ENCODE measurements around the gene LRRC3. TPM values are rescaled to one million over a fixed set of nuclear protein-coding genes. Genes with fewer than 3 reads are reported as not detected.
A peak's percentile ranks its signal among the peaks of the same experiment; 100 is the strongest.

LRRC3 gene
- total RNA-seq, 1 donor from 2014 or later, result 10.1 TPM

DNA sequence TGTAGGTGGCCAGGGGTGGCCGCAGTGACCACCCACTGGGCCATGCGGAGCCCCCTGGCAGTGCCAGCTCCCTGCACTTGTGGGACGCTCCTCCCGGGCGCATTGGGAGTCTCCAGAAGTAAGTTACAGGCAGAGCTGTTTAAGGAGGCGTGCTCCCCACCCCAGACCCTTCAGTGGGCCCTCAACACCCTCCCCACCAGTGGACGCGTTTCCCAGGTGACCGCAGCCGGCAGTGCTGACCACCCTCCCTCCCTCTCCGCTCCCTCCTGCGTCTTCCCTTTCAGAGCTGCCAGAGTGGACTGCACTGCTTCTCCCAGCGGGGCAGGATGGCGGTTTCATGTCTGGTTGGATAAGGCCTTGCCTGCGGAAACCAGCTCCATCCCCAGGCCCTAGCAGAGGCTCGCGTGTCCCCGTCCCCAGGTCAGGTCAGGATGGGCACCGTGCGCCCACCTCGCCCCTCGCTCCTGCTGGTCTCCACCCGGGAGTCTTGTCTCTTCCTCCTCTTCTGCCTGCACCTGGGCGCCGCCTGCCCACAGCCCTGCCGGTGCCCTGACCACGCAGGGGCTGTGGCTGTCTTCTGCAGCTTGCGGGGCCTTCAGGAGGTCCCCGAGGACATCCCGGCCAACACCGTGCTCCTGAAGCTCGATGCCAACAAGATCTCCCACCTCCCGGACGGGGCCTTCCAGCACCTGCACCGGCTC, 1.1 kb downstream of the LRRC3 start:
- Mint-ChIP-seq H3K27ac (ENCODE audit: unreplicated experiment) (no peak overlapping the region), H3K36me3 (ENCODE audit: low read depth) (no peaks in the 10 kb centered on the region), H3K4me3 (no peak overlapping the region), H3K9me3 (no peaks in the 10 kb centered on the region), H3K4me1 (peaks cover 7% of the 10 kb centered on the region), H3K27me3 (ENCODE audit: low read depth) (peaks cover 23% of the 10 kb centered on the region)
- TF ChIP-seq, protein P1, sequence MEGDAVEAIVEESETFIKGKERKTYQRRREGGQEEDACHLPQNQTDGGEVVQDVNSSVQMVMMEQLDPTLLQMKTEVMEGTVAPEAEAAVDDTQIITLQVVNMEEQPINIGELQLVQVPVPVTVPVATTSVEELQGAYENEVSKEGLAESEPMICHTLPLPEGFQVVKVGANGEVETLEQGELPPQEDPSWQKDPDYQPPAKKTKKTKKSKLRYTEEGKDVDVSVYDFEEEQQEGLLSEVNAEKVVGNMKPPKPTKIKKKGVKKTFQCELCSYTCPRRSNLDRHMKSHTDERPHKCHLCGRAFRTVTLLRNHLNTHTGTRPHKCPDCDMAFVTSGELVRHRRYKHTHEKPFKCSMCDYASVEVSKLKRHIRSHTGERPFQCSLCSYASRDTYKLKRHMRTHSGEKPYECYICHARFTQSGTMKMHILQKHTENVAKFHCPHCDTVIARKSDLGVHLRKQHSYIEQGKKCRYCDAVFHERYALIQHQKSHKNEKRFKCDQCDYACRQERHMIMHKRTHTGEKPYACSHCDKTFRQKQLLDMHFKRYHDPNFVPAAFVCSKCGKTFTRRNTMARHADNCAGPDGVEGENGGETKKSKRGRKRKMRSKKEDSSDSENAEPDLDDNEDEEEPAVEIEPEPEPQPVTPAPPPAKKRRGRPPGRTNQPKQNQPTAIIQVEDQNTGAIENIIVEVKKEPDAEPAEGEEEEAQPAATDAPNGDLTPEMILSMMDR (conservative IDR thresholded peaks at IDR 0.05), result no peak
- no peak for DNase-seq (ENCODE audit: low read depth, low spot score)

DNA sequence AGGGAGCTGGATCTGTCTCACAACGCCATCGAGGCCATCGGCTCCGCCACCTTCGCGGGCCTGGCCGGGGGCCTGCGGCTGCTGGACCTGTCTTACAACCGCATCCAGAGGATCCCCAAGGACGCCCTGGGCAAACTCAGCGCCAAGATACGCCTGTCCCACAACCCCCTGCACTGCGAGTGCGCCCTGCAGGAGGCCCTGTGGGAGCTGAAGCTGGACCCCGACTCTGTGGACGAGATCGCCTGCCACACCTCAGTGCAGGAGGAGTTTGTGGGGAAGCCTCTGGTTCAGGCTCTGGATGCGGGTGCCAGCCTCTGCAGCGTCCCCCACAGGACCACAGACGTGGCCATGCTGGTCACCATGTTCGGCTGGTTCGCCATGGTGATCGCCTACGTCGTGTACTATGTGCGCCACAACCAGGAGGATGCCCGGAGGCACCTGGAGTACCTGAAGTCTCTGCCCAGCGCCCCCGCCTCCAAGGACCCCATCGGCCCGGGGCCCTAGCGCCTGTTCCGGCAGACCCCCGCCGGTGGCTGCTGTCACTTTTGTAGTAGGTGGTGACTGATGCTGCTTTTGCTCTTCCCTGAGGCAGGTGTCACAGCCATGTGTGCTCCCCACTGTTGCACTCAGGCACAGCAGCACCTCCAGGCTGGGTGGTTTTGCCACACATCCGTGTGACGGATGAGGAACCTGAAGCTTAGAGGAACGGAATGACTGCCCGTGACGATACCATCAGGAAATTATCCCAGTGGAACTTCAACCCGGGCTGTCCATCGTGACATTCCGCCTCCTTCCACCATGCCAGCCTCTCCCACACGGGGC, 1.8 kb downstream of the LRRC3 start:
- no peaks in the 10 kb centered on the region for H3K9me3 Mint-ChIP-seq
- H3K36me3 Mint-ChIP-seq (ENCODE audit: low read depth), result no peaks in the 10 kb centered on the region
- H3K27me3 Mint-ChIP-seq (ENCODE audit: low read depth), result peaks cover 16% of the 10 kb centered on the region
- TF ChIP-seq, protein P1 (conservative IDR thresholded peaks at IDR 0.05), result no peak
- peaks cover 7% of the 10 kb centered on the region for H3K4me1 Mint-ChIP-seq
- no peak overlapping the region for H3K27ac Mint-ChIP-seq (ENCODE audit: unreplicated experiment)
- no peak for DNase-seq (ENCODE audit: low read depth, low spot score)
- peak overlapping the region; percentile 44 for H3K4me3 Mint-ChIP-seq

DNA sequence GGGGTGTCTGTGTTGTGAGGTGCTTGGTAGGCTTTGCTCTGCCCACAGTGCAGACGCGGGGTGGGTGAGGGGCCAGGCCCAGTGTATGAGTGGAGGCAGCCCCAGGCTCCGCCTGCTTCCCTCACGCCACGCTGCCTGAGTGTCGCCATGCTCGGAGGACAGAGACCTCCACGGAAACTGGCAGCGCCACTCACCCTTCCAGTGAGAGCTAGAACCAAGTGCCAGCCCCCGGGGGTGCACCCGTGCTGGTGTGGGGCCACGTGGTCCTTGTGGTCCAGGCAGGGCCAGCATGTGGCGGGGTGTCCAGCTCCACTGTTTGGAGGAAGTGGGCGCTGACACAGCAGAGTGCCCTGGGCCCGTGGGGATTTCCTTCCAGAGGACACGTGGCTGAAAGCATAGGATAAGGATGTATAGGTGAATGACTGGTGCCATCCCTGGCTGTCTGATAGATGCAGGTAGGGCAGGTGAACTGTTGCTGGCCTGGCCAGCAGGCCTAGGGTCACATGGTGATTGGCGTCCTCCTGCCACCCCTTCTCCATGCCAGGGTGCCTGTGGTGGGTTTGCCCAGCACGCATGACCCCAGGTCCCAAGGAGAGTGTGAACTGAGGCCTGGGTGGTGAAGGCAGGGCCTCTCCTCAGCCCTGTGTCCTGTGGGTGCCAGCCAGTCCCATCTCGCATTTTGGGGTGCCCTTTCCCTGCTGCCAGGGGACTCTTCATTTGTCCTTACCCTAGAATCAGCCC, 3.8 kb downstream of the LRRC3 start:
- TF ChIP-seq, protein P1 (conservative IDR thresholded peaks at IDR 0.05), result no peak

DNA sequence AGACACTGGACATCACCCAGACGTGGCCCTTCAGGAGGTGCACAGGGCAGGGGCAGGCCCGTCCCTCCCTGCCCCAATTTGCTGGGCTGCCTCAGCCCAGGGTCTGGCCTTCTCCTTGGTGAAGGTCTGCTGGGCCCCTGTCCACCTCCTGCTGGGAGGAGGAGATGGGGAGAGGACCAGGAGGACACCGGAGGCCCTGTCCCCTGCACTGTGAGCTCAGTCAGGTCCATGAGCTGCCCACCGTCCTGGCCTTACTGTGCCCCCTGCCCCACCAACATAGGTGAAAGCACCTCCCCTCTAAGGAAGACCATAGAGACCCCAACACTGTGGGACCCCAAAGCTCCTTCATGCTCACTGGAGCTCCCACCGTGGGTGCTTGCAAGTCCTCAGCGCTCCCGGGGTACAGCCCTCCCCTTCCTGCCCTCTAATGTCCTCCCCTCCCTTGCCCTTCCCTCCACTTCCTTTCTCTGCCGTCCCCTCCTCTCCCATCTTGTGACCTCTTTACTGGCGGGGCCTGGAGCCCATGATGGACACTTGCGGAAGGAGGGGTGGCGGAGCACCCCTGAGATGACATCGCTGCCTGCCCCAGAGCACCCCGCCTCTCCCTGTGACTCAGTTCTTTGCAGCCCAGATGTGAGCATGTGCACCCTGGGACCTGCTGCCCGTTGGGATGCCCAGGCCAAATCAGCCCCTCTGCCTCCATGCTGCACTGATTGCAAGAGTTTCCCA, 4.6 kb downstream of the LRRC3 start:
- H3K4me3 Mint-ChIP-seq, result no peak overlapping the region
- H3K27ac Mint-ChIP-seq (ENCODE audit: unreplicated experiment), result no peak overlapping the region
- DNase-seq (ENCODE audit: low read depth, low spot score), result no peak
- TF ChIP-seq, protein P1 (conservative IDR thresholded peaks at IDR 0.05), result no peak
- H3K4me1 Mint-ChIP-seq, result peaks cover 4% of the 10 kb centered on the region
- no peaks in the 10 kb centered on the region for H3K27me3 Mint-ChIP-seq (ENCODE audit: low read depth)
- no peaks in the 10 kb centered on the region for H3K9me3 Mint-ChIP-seq
- no peaks in the 10 kb centered on the region for H3K36me3 Mint-ChIP-seq (ENCODE audit: low read depth)

More for the DNA sequence above, 3.8 kb downstream of the LRRC3 start:
- no peaks in the 10 kb centered on the region for H3K9me3 Mint-ChIP-seq
- no peak for DNase-seq (ENCODE audit: low read depth, low spot score)
- no peaks in the 10 kb centered on the region for H3K36me3 Mint-ChIP-seq (ENCODE audit: low read depth)
- peaks cover 6% of the 10 kb centered on the region for H3K27me3 Mint-ChIP-seq (ENCODE audit: low read depth)
- peak overlapping the region; percentile 18 for H3K4me3 Mint-ChIP-seq
- H3K27ac Mint-ChIP-seq (ENCODE audit: unreplicated experiment), result no peak overlapping the region
- H3K4me1 Mint-ChIP-seq, result peaks cover 10% of the 10 kb centered on the region

DNA sequence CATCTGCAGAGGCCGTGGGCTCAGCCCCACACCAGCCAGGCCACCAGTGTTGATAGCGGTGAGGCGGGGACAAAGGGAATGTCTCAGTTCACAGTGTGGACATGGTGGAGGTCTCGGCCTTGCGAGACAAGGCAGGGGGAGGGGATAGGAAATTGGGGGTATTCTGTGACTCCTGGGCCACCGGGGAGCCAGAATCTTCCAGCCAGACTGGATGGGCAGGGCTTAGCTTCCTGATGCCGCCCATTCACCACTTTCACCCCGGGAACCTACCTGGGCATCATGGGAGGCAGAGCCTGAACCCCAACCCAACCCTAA, 5.1 kb downstream of the LRRC3 start:
- Mint-ChIP-seq H3K9me3 (no peaks in the 10 kb centered on the region), H3K36me3 (ENCODE audit: low read depth) (no peaks in the 10 kb centered on the region), H3K27me3 (ENCODE audit: low read depth) (no peaks in the 10 kb centered on the region), H3K4me1 (peaks cover 4% of the 10 kb centered on the region), H3K4me3 (no peak overlapping the region), H3K27ac (ENCODE audit: unreplicated experiment) (no peak overlapping the region)
- TF ChIP-seq, protein P1 (conservative IDR thresholded peaks at IDR 0.05), result no peak
- no peak for DNase-seq (ENCODE audit: low read depth, low spot score)

All from neural crest cell (in vitro differentiated cells).